K562 (cell line): ENCODE measurements around the gene STYXL1.

Experiments used
- HNRNPUL1 ChIP-seq: fragments of 200-400 bp; formaldehyde crosslinking; IDR thresholded peaks from 2 replicates; pipeline ENCODE4 v1.6.1; 2017; ENCODE audit warnings: low read length
- MYC ChIP-seq, 2 experiments: fragments of 250-450 bp in 1 of 2; sonication (Bioruptor Pico) in 1 of 2; IDR thresholded peaks; 2 replicates each; pipeline versions ENCODE4 v1.5.1 to v1.6.1; 2012 to 2021; ENCODE audit warnings: low read depth in 2 of 2, borderline replicate concordance in 1 of 2, improper control_type of control experiment in 1 of 2, low read length in 1 of 2, mild to moderate bottlenecking in 1 of 2, moderate library complexity in 1 of 2
- RFX5 ChIP-seq: IDR thresholded peaks from 2 replicates; pipeline ENCODE4 v1.6.1; 2011; ENCODE audit warnings: low read depth, mild to moderate bottlenecking, improper control_type of control experiment, low read length
- STAG1 ChIP-seq: sonication (generic); formaldehyde crosslinking; IDR thresholded peaks from 2 replicates; pipeline ENCODE4 v1.5.0; 2020; ENCODE audit warnings: missing genetic modification reagents, borderline replicate concordance

GRCh38 chr7:75994388-75995051, 53.3 kb downstream of the STYXL1 start, which contains the start of gene TMEM120A:
- TF ChIP-seq HNRNPUL1 = no peak
- TF ChIP-seq RFX5 = no peak
- 0 out of 2 replicates have a peak, but pooled peaks have one; percentile 45 for TF ChIP-seq MYC (IDR thresholded peaks at IDR 0.05; ENCODE audit: low read depth, low read length)
- TF ChIP-seq MYC (CRISPR knock-in tag; IDR thresholded peaks at IDR 0.05; ENCODE audit: borderline replicate concordance, low read depth) = no peak
- no peak for TF ChIP-seq STAG1 (CRISPR knock-in tag)
